GM12801 (cell line): Measurements from ENCODE around the gene VGLL3.

Experiments used
- CTCF ChIP-seq: IDR thresholded peaks from one replicate; pipeline ENCODE4 v1.5.1; 2011; ENCODE audit warnings: control low read depth; ENCODE audit not compliant: insufficient read length; ENCODE audit errors: extremely low read depth

The VGLL3 gene

GRCh38 chr3:86995537-86995936 is 4.6 kb upstream of the VGLL3 start:
- TF ChIP-seq CTCF: no peak

- TF ChIP-seq CTCF: no peak
Observed at GRCh38 chr3:86993704-86994103, 2.8 kb upstream of the VGLL3 start.

- TF ChIP-seq CTCF: no peak
Observed at GRCh38 chr3:86991840-86992435, 989 bp upstream of the VGLL3 start.

- no peak for TF ChIP-seq CTCF
Observed at GRCh38 chr3:86991482-86991815, 500 bp upstream of the VGLL3 start.

- TF ChIP-seq CTCF: no peak
Observed at GRCh38 chr3:86990012-86990733, 776 bp downstream of the VGLL3 start.

GRCh38 chr3:86989611-86990010 is 1.3 kb downstream of the VGLL3 start:
- TF ChIP-seq CTCF: no peak

- TF ChIP-seq CTCF: no peak
Observed at GRCh38 chr3:86989006-86989405, 1.9 kb downstream of the VGLL3 start.
